ENCODE data around the gene HARS1. TPM values are rescaled to one million over a fixed set of nuclear protein-coding genes. Genes with fewer than 3 reads are reported as not detected.

The HARS1 gene
- total and polyA plus RNA-seq, 2 donors (not counting 3 experiments of a cell fraction or from before 2014, with no cell fraction given): 65.2 to 104 TPM

- Histone ChIP-seq H3K9me3 (replicated peaks; ENCODE audit: control insufficient read depth, insufficient read depth, low read length) (no peaks in the 10 kb centered on the region), H3K9ac (replicated peaks; ENCODE audit: extremely low read depth, insufficient read depth, low read length) (no peak overlapping the region), H3K27ac (ENCODE audit: insufficient read depth, low read depth, low read length) (no peak overlapping the region), H3K79me2 (ENCODE audit: control insufficient read depth, insufficient read depth, low read length) (no peaks in the 10 kb centered on the region), H3K27me3 (ENCODE audit: control insufficient read depth in 2 of 2, insufficient read depth in 2 of 2, low read length in 2 of 2) (peaks cover 3 to 6% of the 10 kb centered on the region in 2 experiments), H2AFZ (ENCODE audit: low read depth, low read length) (no peak overlapping the region), H4K20me1 (replicated peaks; ENCODE audit: control insufficient read depth, extremely low read depth, insufficient read depth, low read length) (no peaks in the 10 kb centered on the region), H3K4me3 (replicated peaks in 1 of 3; ENCODE audit: insufficient read depth in 1 of 3, low read depth in 1 of 3, low read length in 3 of 3) (no peak overlapping the region), H3K4me1 (ENCODE audit: control insufficient read depth, extremely low read depth, insufficient read depth, low read length) (no peaks in the 10 kb centered on the region), H3K9me1 (replicated peaks; ENCODE audit: control insufficient read depth, extremely low read depth, insufficient read depth, low read length) (no peaks in the 10 kb centered on the region), H3K36me3 (ENCODE audit: control insufficient read depth in 2 of 2, extremely low read depth in 1 of 2, insufficient read depth in 2 of 2, low read length in 2 of 2) (no peaks in the 10 kb centered on the region), H3K4me2 (ENCODE audit: insufficient read depth, low read length) (no peak overlapping the region)
- TF ChIP-seq FOS (IDR thresholded peaks at IDR 0.05; ENCODE audit: borderline replicate concordance, insufficient read depth, low read length): no peak
- TF ChIP-seq CTCF (IDR thresholded peaks at IDR 0.05; ENCODE audit: extremely low read depth in 1 of 2, insufficient read depth in 1 of 2, low read depth in 1 of 2, low read length in 2 of 2): no peak
- TF ChIP-seq POLR2AphosphoS5 (IDR thresholded peaks at IDR 0.05; ENCODE audit: insufficient read depth, low read depth, low read length): no peak
- TF ChIP-seq POLR2A (IDR thresholded peaks at IDR 0.05; ENCODE audit: low read depth, low read length): no peak
- TF ChIP-seq MAX (IDR thresholded peaks at IDR 0.05; ENCODE audit: insufficient read depth, insufficient read length): no peak
- TF ChIP-seq JUN (IDR thresholded peaks at IDR 0.05; ENCODE audit: borderline replicate concordance, insufficient read depth, insufficient read length, low read depth): no peak
- TF ChIP-seq GATA2 (IDR thresholded peaks at IDR 0.05; ENCODE audit: insufficient read depth, insufficient read length, low read depth, low read length): no peak
- TF ChIP-seq EZH2 (IDR thresholded peaks at IDR 0.05; ENCODE audit: borderline replicate concordance, low read depth, low read length, severe bottlenecking): no peak
- TF ChIP-seq MYC (IDR thresholded peaks at IDR 0.05; ENCODE audit: low read depth, low read length): no peak
- FAIRE-seq (no peak), DNase-seq (ENCODE audit: low read depth, low spot score) (no peak)
- CTCF ChIA-PET: no interaction called here
- POLR2A ChIA-PET: no interaction called here
- dilution Hi-C loops (cut with MboI; ENCODE audit: extremely low pct_ligation_motif_present, low sequenced_read_pairs) (no loop called here), intact Hi-C loops (cut with micrococcal nuclease) (no loop called here)
- BruUV-seq (replicated peaks): no TSS peak
These were observed 46.3 kb upstream of the HARS1 start for GRCh38 chr5:140737486-140737885.
